ENCODE results near the gene FAM184A. TPM values are rescaled to one million over a fixed set of nuclear protein-coding genes. Genes with fewer than 3 reads are reported as not detected.

FAM184A gene
- total and polyA plus RNA-seq, 2 of the 8 experiments (the other 6 are each of a cell fraction or from before 2014, with no cell fraction given), result 6.3 to 11.3 TPM

DNA sequence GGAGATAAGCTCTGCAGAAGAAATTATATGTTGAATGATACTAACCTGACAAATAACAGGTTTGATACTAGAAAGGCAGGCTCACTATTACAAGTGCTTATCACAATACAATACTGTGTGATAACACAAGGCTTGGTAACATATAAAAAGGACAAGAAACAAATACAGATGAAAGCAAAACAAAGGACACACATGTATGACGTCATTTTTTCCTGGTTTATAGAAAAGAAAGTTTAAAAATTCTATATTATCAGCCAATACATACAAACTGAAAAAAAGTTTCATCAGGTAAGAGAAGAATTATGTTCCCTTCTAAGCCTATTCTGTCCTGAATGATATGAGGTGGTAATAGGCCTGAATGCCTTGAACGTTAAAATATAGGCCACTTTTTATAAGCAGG lies 111.2 kb downstream of the FAM184A start:
- Histone ChIP-seq H2BK120ac (replicated peaks; ENCODE audit: low read depth, low read length) (no peak overlapping the region), H3K27ac (ENCODE audit: low read depth, low read length) (no peak overlapping the region), H2AFZ (ENCODE audit: low read length) (no peak overlapping the region), H3K56ac (replicated peaks; ENCODE audit: insufficient read length, low read depth, low read length) (no peak overlapping the region), H4K20me1 (replicated peaks in 1 of 2; ENCODE audit: control insufficient read depth in 1 of 2, insufficient read depth in 2 of 2, low read length in 2 of 2) (no peaks in the 10 kb centered on the region), H3K36me3 (ENCODE audit: control insufficient read depth in 2 of 4, insufficient read depth in 4 of 4, low read length in 3 of 4) (no peaks in the 10 kb centered on the region), H3K4me1 (replicated peaks in 1 of 4; ENCODE audit: control insufficient read depth in 3 of 4, insufficient read depth in 4 of 4, low read length in 3 of 4) (peaks cover 0 to 3% (median under 1%) of the 10 kb centered on the region in 4 experiments; a peak in 1 of 7 replicates), H3K18ac (ENCODE audit: extremely low read depth, low read length) (no peak overlapping the region), H3K79me1 (ENCODE audit: low read depth, low read length) (no peaks in the 10 kb centered on the region), H3K23me2 (ENCODE audit: low read depth, low read length) (no peaks in the 10 kb centered on the region), H3K79me2 (ENCODE audit: control insufficient read depth in 1 of 2, insufficient read depth in 2 of 2, low read length in 2 of 2) (no peaks in the 10 kb centered on the region), H3K4me2 (ENCODE audit: insufficient read depth in 1 of 2, low read depth in 2 of 2, low read length in 2 of 2) (no peak overlapping the region), H2BK15ac (ENCODE audit: low read length) (no peak overlapping the region), H4K8ac (ENCODE audit: extremely low read depth, insufficient read depth, low read length) (no peak overlapping the region), H3K4ac (replicated peaks; ENCODE audit: insufficient read length, low read depth, low read length) (no peak overlapping the region), H2BK12ac (ENCODE audit: low read depth, low read length) (no peak overlapping the region), H4K91ac (replicated peaks; ENCODE audit: insufficient read length, low read length) (no peak overlapping the region), H3K23ac (ENCODE audit: insufficient read length) (no peak overlapping the region), H3K27me3 (replicated peaks in 1 of 4; ENCODE audit: control insufficient read depth in 3 of 4, extremely low read depth in 1 of 4, insufficient read depth in 3 of 4, low read length in 3 of 4) (no peaks in the 10 kb centered on the region), H2AK5ac (ENCODE audit: low read depth, low read length) (no peak overlapping the region), H3K9me3 (ENCODE audit: insufficient read depth in 2 of 2, low read depth in 1 of 2, low read length in 1 of 2) (no peaks in the 10 kb centered on the region), H3K4me3 (ENCODE audit: extremely low read depth in 1 of 4, insufficient read depth in 2 of 4, low read depth in 3 of 4, low read length in 4 of 4) (no peak overlapping the region), H4K5ac (ENCODE audit: insufficient read length, low read depth, low read length) (no peak overlapping the region), H3K14ac (ENCODE audit: insufficient read length) (no peak overlapping the region), H3K9ac (replicated peaks in 1 of 4; ENCODE audit: extremely low read depth in 1 of 4, low read depth in 3 of 4, low read length in 3 of 4) (no peak overlapping the region), H2BK5ac (ENCODE audit: low read depth, low read length) (no peak overlapping the region), H2BK20ac (ENCODE audit: low read length) (no peak overlapping the region)
- 89% methylated on average over 2 of the region's 2 CpGs; no CpG with 5 or more reads in 1 of the 2 experiments for WGBS, 2 experiments (ENCODE audit: extremely low coverage in 1 of 2, insufficient coverage in 1 of 2, insufficient read length in 1 of 2, insufficient replicate concordance in 2 of 2, low coverage in 1 of 2, low lambda C conversion rate in 2 of 2, missing lambda C conversion rate in 1 of 2)
- no peak for DNase-seq (ENCODE audit: low read depth in 1 of 2, low spot score in 2 of 2)
- FAIRE-seq, result no peak
- CTCF ChIA-PET (ENCODE audit: partially characterized antibody), result interaction anchor here (1.1 to 7.6 kb wide), 7 partner anchors 69 to 181 kb away, joined by 3 to 146 read pairs (median 5); no protein-coding TSS in a partner anchor
- POLR2A ChIA-PET (ENCODE audit: partially characterized antibody), result no interaction called here
- TF ChIP-seq RNF2 (IDR thresholded peaks at IDR 0.05; ENCODE audit: borderline replicate concordance, low read depth, low read length, missing control alignments, poor library complexity, severe bottlenecking), result no peak
- no peak for TF ChIP-seq NRF1 (IDR thresholded peaks at IDR 0.05; ENCODE audit: low read depth, low read length)
- TF ChIP-seq BACH1 (IDR thresholded peaks at IDR 0.05; ENCODE audit: low read length), result no peak
- no peak for TF ChIP-seq MAFK (IDR thresholded peaks at IDR 0.05; ENCODE audit: low read depth, low read length)
- no peak for TF ChIP-seq CBX5 (IDR thresholded peaks at IDR 0.05; ENCODE audit: low read depth, low read length)
- TF ChIP-seq GTF2F1 (IDR thresholded peaks at IDR 0.05; ENCODE audit: borderline replicate concordance, low read depth, low read length), result no peak
- no peak for TF ChIP-seq CTBP2 (IDR thresholded peaks at IDR 0.05; ENCODE audit: borderline replicate concordance, insufficient read depth, insufficient read length, low read length)
- no peak for TF ChIP-seq KDM4A (IDR thresholded peaks at IDR 0.05; ENCODE audit: low read depth, low read length, severe bottlenecking)
- TF ChIP-seq CREB1 (IDR thresholded peaks at IDR 0.05), result no peak
- no peak for TF ChIP-seq TBP (IDR thresholded peaks at IDR 0.05; ENCODE audit: low read depth, low read length)
- no peak for TF ChIP-seq SRF (IDR thresholded peaks at IDR 0.05; ENCODE audit: low read depth, low read length)
- TF ChIP-seq, protein P1, sequence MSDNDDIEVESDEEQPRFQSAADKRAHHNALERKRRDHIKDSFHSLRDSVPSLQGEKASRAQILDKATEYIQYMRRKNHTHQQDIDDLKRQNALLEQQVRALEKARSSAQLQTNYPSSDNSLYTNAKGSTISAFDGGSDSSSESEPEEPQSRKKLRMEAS (IDR thresholded peaks at IDR 0.05), result no peak
- TF ChIP-seq JUND (IDR thresholded peaks at IDR 0.05; ENCODE audit: low read length), result no peak
